Activated CD4-positive, alpha-beta T cell treated with anti-CD3 and anti-CD28 coated beads for 36 hours (primary cell): Measurements from ENCODE around the gene MUTYH. TPM values are rescaled to one million over a fixed set of nuclear protein-coding genes. Genes with fewer than 3 reads are reported as not detected.

Experiments
- ATAC-seq: fragments of 200-7000 bp; cut with Tn5 transposase; one replicate; pipeline ENCODE4 v1.10.0; 2021; ENCODE audit warnings: mild to moderate bottlenecking, moderate library complexity
- CTCF ChIA-PET: fragments of 350-600 bp; sonication (Branson Sonifier 250); formaldehyde crosslinking; loops from one replicate; lab custom pipeline; 2021; ENCODE audit warnings: antibody characterized with exemption; lab: Charles Lee
- POLR2A ChIA-PET: fragments of 350-600 bp; sonication (Branson Sonifier 250); formaldehyde crosslinking; loops from one replicate; lab custom pipeline; 2021; ENCODE audit warnings: antibody characterized with exemption, inconsistent platforms; lab: Charles Lee
- DNase-seq: peaks from one replicate; pipeline ENCODE4 v3.0.0-alpha.2; 2020
- H3K27ac Mint-ChIP-seq: one replicate; pipeline ENCODE4 v1.8.0; 2021; ENCODE audit warnings: mixed read lengths
- H3K27me3 Mint-ChIP-seq: one replicate; pipeline ENCODE4 v1.8.0; 2021; ENCODE audit warnings: mixed read lengths
- H3K36me3 Mint-ChIP-seq: one replicate; pipeline ENCODE4 v1.8.0; 2021; ENCODE audit warnings: low read depth, mixed read lengths
- H3K4me1 Mint-ChIP-seq: one replicate; pipeline ENCODE4 v1.8.0; 2021; ENCODE audit warnings: mixed read lengths
- H3K4me3 Mint-ChIP-seq: one replicate; pipeline ENCODE4 v1.8.0; 2021; ENCODE audit warnings: mild to moderate bottlenecking, moderate library complexity, mixed read lengths
- H3K9me3 Mint-ChIP-seq: one replicate; pipeline ENCODE4 v1.8.0; 2021; ENCODE audit warnings: low read depth, mixed read lengths
- intact Hi-C, 2 experiments: fragments of 100-400 bp; cut with DNase I in 1 of 2; cut with micrococcal nuclease in 1 of 2; formaldehyde crosslinking; loops; one replicate each; pipeline versions ENCODE4 v1.14.2 to v1.15.1; 2022 to 2024; cut with DNase I, micrococcal nuclease
- total RNA-seq, 2 experiments: library from RNA; stranded (reverse); gene quantifications; one replicate each; pipeline ENCODE4 v1.2.3, GENCODE V29; 2021

Gene MUTYH
- total RNA-seq, 2 experiments from 2014 or later = 48.6 to 53.7 TPM

DNA sequence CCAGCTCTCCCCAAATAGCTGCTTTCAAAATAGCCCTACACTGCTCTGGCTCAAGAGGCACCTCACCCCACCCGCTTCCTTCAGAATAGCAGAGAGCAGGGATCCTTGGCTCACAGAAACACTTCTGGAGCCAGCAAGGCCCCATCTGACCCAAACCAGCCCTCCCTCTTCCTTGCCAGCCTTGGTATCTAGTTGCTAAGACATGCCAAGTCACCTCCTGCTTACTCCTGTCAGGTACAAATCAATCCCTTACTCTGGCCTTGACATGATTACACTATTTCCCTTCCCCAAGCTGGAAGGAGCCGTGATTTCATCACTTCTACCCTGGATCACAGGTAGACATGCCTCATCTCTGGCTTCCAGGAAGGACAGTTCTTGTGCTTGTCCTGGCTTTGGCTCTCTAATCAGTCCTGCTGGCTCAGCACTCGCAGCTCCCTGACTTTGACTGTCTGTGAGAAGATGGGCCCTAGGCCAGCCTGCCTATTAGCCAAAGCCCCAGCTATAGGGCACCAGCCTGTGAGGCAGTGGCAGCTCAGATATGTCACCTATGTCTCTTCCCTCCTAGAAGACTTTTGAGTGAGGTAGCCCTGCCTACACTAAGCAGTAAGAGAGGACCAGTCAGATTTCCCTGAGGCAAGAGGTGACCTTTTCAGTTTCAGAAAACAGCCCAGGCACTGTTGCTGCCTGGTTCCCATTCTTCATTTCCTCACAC, 8.9 kb upstream of the MUTYH start:
- H3K27ac Mint-ChIP-seq = peak overlapping the region; percentile 45
- ATAC-seq (peak; percentile 60), DNase-seq (no peak)
- POLR2A ChIA-PET = interaction anchor here (0.6 to 3.5 kb wide), 4 partner anchors 9 to 530 kb away, joined by 3 to 20 read pairs (median 4); partner anchors contain the start of genes MUTYH and TOE1
- CTCF ChIA-PET = interaction anchor here (0.5 to 2.6 kb wide), 7 partner anchors 8 to 230 kb away, joined by 3 to 13 read pairs (median 5); partner anchors contain the start of genes MUTYH and TOE1
- H3K27me3 Mint-ChIP-seq = no peaks in the 10 kb centered on the region
- intact Hi-C loops = loop anchor here in 1 of 2 experiments (5.0 kb wide), 1 partner anchor 223 kb away; no protein-coding TSS in a partner anchor
- peaks cover 14% of the 10 kb centered on the region for H3K36me3 Mint-ChIP-seq
- H3K4me3 Mint-ChIP-seq = no peak overlapping the region
- no peaks in the 10 kb centered on the region for H3K9me3 Mint-ChIP-seq
- H3K4me1 Mint-ChIP-seq = peaks cover 4% of the 10 kb centered on the region

DNA sequence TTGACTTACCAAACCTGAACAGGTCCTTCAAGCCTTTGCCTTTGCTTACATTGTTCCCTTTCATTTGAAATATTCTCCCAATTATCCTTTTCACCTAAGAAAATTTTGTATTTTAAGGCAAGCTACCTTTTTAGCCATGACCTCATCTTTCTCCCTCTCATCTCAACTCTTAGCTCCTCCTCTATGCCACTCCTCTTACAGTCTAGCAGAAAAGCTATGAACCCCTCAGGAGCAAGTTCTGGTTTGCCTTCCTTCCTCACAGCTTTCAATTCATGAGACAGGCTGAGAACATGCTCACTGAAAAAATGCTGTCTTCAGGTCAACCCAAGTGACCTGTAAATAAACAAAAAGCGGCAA, 8.3 kb upstream of the MUTYH start:
- Mint-ChIP-seq H3K27ac (no peak overlapping the region), H3K4me3 (no peak overlapping the region), H3K4me1 (peaks cover 4% of the 10 kb centered on the region), H3K27me3 (no peaks in the 10 kb centered on the region), H3K9me3 (no peaks in the 10 kb centered on the region), H3K36me3 (peaks cover 17% of the 10 kb centered on the region)
- ATAC-seq (no peak), DNase-seq (no peak)
- intact Hi-C loops = loop anchor here in 1 of 2 experiments (5.0 kb wide), 1 partner anchor 224 kb away; no protein-coding TSS in a partner anchor
- CTCF ChIA-PET = interaction anchor here (0.5 to 2.6 kb wide), 6 partner anchors 8 to 230 kb away, joined by 3 to 13 read pairs (median 5); partner anchors contain the start of gene TESK2
- POLR2A ChIA-PET = interaction anchor here (0.6 to 3.5 kb wide), 6 partner anchors 9 to 462 kb away, joined by 3 to 20 read pairs (median 4); partner anchors contain the start of genes MUTYH and TOE1

DNA sequence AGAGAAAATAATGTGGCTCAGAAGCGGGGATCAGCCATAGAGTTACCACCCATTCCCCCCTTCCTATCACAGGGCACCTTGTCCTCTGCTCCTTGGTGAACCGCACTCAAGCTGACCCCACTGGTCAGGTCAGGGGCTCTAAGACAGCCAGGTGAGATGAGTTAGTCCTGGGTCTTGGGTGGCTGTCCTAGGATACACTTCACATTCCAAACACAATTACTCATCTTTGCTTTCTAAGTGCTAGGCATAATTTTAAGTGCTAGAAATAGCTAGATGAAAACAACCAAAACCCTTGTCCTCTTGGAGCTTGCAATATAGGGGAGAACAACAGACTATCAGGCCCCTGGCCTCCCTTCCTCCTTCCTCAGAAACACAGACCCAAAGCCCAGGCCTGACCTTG, 7.8 kb upstream of the MUTYH start:
- ATAC-seq (no peak), DNase-seq (no peak)
- Mint-ChIP-seq H3K9me3 (no peaks in the 10 kb centered on the region), H3K4me1 (peaks cover 4% of the 10 kb centered on the region), H3K27ac (no peak overlapping the region), H3K27me3 (no peaks in the 10 kb centered on the region), H3K36me3 (peaks cover 21% of the 10 kb centered on the region), H3K4me3 (no peak overlapping the region)
- ChIA-PET CTCF (interaction anchor here (1.0 to 2.6 kb wide), 6 partner anchors 9 to 221 kb away, joined by 3 to 13 read pairs (median 5); partner anchors contain the start of gene TESK2), POLR2A (interaction anchor here (0.6 to 3.5 kb wide), 5 partner anchors 8 to 461 kb away, joined by 3 to 20 read pairs (median 3); partner anchors contain the start of genes MUTYH and TOE1)
- intact Hi-C loops = loop anchor here in 1 of 2 experiments (5.0 kb wide), 1 partner anchor 224 kb away; no protein-coding TSS in a partner anchor

DNA sequence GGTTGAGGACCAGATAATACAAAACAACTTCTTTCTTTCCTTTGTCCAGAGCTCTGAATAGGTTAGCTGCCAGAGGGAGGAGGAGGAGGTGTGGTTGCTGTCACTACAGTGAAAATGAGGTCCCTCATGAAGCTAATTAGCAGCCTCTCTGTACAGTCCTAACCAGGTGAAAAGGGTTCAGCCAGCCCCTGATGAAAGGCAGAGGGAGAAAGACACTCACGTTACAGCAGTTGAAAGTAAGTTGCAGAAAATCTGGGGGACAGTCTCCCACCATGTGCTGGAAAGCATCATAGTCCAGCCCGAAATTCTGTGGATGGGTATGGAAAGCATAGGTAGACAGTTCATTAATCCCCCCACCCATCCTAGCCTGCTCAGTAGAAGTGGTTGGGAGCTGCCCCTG, 6.2 kb upstream of the MUTYH start:
- intact Hi-C loops = loop anchor here in 1 of 2 experiments (5.0 kb wide), 1 partner anchor 226 kb away; no protein-coding TSS in a partner anchor
- ATAC-seq = no peak
- H3K36me3 Mint-ChIP-seq = peaks cover 36% of the 10 kb centered on the region
- no peaks in the 10 kb centered on the region for H3K9me3 Mint-ChIP-seq
- no peak overlapping the region for H3K27ac Mint-ChIP-seq
- peaks cover 18% of the 10 kb centered on the region for H3K4me1 Mint-ChIP-seq
- H3K4me3 Mint-ChIP-seq = no peak overlapping the region
- POLR2A ChIA-PET = interaction anchor here (0.7 kb wide), 2 partner anchors 19 to 242 kb away, joined by 3 read pairs; no protein-coding TSS in a partner anchor
- CTCF ChIA-PET = interaction anchor here (0.6 to 1.7 kb wide), 2 partner anchors 12 to 63 kb away, joined by 3 to 5 read pairs; no protein-coding TSS in a partner anchor
- DNase-seq = no peak
- no peaks in the 10 kb centered on the region for H3K27me3 Mint-ChIP-seq

DNA sequence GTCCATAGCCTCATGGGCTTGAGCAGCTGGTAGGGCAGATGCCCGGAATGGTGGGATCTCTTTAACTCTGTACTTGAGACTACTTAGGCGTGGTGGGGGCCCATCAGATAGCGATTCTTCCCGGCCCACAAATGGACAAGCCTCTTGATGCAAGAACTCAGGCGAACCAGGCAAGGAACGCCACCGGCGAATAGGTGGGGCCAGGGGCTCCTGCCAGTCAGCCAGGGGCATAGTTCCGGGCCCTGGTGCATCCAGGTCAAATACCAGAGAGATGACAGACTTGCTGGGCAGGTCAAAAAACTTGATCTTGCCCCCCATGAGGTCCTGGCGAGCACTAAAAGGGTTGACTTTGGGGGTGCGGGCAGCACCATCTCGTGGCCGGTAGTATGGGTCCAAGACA, 4.8 kb upstream of the MUTYH start:
- H3K9me3 Mint-ChIP-seq = no peaks in the 10 kb centered on the region
- peaks cover 48% of the 10 kb centered on the region for H3K36me3 Mint-ChIP-seq
- DNase-seq = no peak
- H3K4me3 Mint-ChIP-seq = no peak overlapping the region
- CTCF ChIA-PET = interaction anchor here (0.9 to 1.7 kb wide), 2 partner anchors 13 to 14 kb away, joined by 3 to 5 read pairs; no protein-coding TSS in a partner anchor
- H3K4me1 Mint-ChIP-seq = peaks cover 21% of the 10 kb centered on the region
- no peaks in the 10 kb centered on the region for H3K27me3 Mint-ChIP-seq
- POLR2A ChIA-PET = interaction anchor here (0.6 to 1.4 kb wide), 2 partner anchors 14 to 148 kb away, joined by 3 read pairs; no protein-coding TSS in a partner anchor
- no peak for ATAC-seq
- peak overlapping the region; percentile 39 for H3K27ac Mint-ChIP-seq
- intact Hi-C loops = loop anchor here in 1 of 2 experiments (5.0 kb wide), 1 partner anchor 227 kb away; no protein-coding TSS in a partner anchor

DNA sequence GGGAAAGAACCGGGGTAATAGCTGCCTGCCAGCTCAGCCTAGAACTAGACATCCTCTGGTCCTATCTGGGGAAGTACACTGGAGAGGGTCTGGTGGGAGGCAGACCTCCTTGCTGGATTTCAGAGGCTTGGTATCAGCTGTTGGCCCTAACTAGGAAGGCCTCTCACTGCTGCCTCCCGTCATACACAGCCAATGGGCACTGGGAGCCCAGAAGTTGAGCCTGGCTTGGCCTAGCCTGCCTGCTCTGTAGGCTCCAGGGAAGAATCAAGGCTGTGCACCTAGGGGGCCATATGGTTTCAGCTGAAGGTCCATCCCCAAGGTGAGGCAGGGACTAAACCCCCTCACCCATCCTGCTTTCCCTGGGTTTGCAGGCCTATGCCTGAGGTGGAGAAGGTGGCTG, 4.3 kb upstream of the MUTYH start:
- ChIA-PET POLR2A (interaction anchor here (0.6 to 1.4 kb wide), 3 partner anchors 14 to 149 kb away, joined by 3 read pairs; no protein-coding TSS in a partner anchor), CTCF (interaction anchor here (1.1 kb wide), 1 partner anchor 19 kb away, joined by 3 read pairs; no protein-coding TSS in a partner anchor)
- H3K4me3 Mint-ChIP-seq = no peak overlapping the region
- peak overlapping the region; percentile 19 for H3K27ac Mint-ChIP-seq
- ATAC-seq (no peak), DNase-seq (no peak)
- H3K4me1 Mint-ChIP-seq = peaks cover 21% of the 10 kb centered on the region
- intact Hi-C loops = no loop called here
- H3K9me3 Mint-ChIP-seq = no peaks in the 10 kb centered on the region
- H3K36me3 Mint-ChIP-seq = peaks cover 48% of the 10 kb centered on the region
- no peaks in the 10 kb centered on the region for H3K27me3 Mint-ChIP-seq

DNA sequence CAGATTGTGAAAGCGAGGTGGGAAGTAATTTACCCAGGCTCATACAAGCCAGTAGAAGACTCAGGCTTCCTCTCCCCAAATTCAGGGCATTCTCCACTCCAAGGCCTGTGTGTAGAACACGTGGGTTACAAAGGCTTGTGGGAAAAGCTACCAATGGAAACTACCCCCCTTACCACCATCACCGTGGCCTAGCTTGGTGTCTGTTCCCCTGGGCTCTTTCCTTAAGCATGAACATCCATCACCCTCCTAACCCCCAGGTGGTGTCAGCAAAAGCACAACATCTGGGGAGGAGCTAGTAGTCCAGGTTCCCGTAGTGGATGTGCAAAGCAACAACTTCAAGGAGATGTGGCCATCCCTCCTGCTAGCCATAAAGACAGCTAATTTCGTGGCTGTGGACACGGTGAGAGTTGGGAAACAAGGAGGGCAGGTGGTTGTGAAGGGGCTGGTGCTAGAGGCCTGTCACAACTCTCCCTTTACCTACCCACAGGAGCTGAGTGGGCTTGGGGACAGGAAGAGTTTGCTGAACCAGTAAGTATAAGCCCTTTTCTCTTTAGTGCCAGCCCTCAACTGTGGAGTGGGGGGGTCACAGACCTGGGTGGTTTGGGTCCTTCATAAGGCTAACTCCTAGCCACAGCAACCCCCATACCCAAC, 701 bp upstream of the MUTYH start:
- no peaks in the 10 kb centered on the region for H3K27me3 Mint-ChIP-seq
- CTCF ChIA-PET = interaction anchor here (0.6 to 4.4 kb wide), 14 partner anchors 9 to 532 kb away, joined by 3 to 40 read pairs (median 4); partner anchors contain the start of genes BTBD19, CCDC163, HECTD3 and MMACHC
- H3K9me3 Mint-ChIP-seq = no peaks in the 10 kb centered on the region
- peaks cover 64% of the 10 kb centered on the region for H3K36me3 Mint-ChIP-seq
- peak; percentile 50 for DNase-seq
- peak overlapping the region; percentile 100 for H3K4me3 Mint-ChIP-seq
- intact Hi-C loops = loop anchor here (1.0 kb wide), 12 partner anchors 38 to 667 kb away; partner anchors contain the start of genes CCDC163 (in 2 of the 2), MMACHC (in 2 of the 2), TESK2 (in 2 of the 2) and ARMH1 (in 1 of the 2)
- H3K27ac Mint-ChIP-seq = peak overlapping the region; percentile 100
- H3K4me1 Mint-ChIP-seq = peaks cover 27% of the 10 kb centered on the region
- no peak for ATAC-seq
- POLR2A ChIA-PET = interaction anchor here (0.9 to 3.6 kb wide), 20 partner anchors 8 to 619 kb away, joined by 3 to 44 read pairs (median 20); partner anchors contain the start of genes BTBD19, CCDC163, EIF2B3 and GPBP1L1

DNA sequence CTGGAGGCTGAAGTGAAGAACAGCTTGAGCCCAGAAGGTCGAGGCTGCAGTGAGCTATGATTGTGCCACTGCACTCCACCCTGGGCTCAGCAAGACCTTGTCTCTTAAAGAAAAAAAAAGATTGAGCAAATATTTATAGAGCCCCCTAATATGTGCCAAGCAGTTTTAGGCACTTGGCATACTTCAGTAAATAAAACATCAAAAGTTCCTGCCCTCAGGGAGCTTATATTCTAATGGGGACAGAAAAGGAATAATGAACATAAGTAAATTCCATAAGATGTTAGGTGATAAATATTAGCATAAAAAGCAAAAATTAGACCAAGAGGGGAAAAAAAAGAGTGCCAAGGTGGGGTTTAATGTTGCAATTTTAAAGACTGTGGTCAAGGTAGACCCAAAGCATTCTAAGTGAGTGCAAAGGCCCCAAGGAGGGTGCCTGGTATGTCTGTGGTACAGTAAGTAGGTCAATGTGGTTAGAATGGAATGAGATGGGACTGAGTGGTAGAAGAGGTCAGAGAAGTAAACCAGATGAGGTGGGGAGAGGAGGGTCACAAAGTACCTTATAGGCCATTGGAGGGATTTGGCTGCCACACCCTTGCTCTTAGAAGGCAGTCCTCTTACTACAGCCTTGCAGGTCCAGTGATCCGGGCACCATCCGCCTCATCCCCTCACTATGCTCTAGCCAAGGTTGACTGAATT, 2.5 kb downstream of the MUTYH start:
- H3K4me3 Mint-ChIP-seq = no peak overlapping the region
- H3K27ac Mint-ChIP-seq = no peak overlapping the region
- H3K27me3 Mint-ChIP-seq = no peaks in the 10 kb centered on the region
- H3K9me3 Mint-ChIP-seq = no peaks in the 10 kb centered on the region
- H3K4me1 Mint-ChIP-seq = peaks cover 31% of the 10 kb centered on the region
- ChIA-PET POLR2A (interaction anchor here (1.2 to 3.6 kb wide), 2 partner anchors 12 to 184 kb away, joined by 4 to 21 read pairs; partner anchors contain the start of gene PRDX1), CTCF (interaction anchor here (0.8 to 1.3 kb wide), 3 partner anchors 18 to 325 kb away, joined by 3 to 4 read pairs (median 4); no protein-coding TSS in a partner anchor)
- ATAC-seq = no peak
- H3K36me3 Mint-ChIP-seq = peaks cover 49% of the 10 kb centered on the region
- no peak for DNase-seq
- intact Hi-C loops = no loop called here

DNA sequence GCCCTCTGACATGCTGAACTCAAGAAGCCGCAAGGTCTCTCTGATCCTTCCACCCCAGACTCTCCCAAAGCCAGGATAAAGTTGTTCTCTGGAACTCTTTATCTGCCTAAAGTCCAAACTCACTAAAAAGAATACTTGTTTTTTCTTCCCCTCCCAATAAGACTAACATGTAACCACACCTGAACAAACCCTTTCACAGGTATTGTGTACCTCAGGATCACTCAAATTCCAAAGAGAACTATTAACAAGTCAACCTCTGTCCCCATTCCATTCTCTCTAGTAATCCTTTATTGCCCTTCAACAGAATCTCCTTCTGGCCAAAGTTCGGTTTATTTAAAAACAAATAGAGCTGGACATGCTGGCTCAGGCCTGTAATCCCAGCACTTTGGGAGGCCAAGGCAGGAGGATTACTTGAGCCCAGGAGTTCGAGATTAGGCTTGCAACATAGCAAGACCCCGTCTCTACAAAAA, 4.3 kb downstream of the MUTYH start:
- ChIA-PET POLR2A (no interaction called here), CTCF (interaction anchor here (0.7 kb wide), 1 partner anchor 160 kb away, joined by 4 read pairs; no protein-coding TSS in a partner anchor)
- Mint-ChIP-seq H3K36me3 (peaks cover 31% of the 10 kb centered on the region), H3K27me3 (no peaks in the 10 kb centered on the region), H3K4me1 (peaks cover 17% of the 10 kb centered on the region), H3K9me3 (no peaks in the 10 kb centered on the region), H3K27ac (no peak overlapping the region), H3K4me3 (no peak overlapping the region)
- intact Hi-C loops = no loop called here
- DNase-seq (no peak), ATAC-seq (no peak)
